Stimulated activated CD8-positive, alpha-beta memory T cell treated with anti-CD3 and anti-CD28 coated beads, Interleukin-15, amount 100 ng/mL, for 1 hour (primary cell): Measurements from ENCODE around the gene TEX264.
"Not testable (repeated sequence)": the region's sequence is repeated elsewhere in the genome, so short reads cannot be mapped to it uniquely, and the experiment has no call there.

Experiments used
- DNase-seq: peaks from one replicate; pipeline ENCODE4 v3.0.0-alpha.2; 2020; ENCODE audit warnings: low read depth

Gene TEX264

DNA sequence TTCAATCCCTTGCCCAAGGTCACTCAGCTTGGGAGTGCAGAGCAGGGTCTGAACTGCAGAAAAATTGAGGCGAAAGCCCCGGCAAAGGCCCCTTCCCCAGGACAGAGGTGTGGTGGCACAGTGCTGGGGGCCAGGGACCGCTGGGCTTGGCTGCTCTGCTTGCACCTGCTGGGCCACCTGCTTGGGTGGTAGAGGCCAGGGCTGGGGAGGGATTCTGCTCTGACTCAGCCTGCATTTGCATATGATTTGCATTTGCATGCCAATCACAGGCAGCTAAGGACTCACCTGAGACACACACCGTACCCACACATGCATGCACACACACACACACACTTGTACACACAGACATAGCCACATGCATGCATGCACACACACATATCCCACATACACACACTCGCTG lies 45.8 kb downstream of the TEX264 start:
- DNase-seq, result no peak

DNA sequence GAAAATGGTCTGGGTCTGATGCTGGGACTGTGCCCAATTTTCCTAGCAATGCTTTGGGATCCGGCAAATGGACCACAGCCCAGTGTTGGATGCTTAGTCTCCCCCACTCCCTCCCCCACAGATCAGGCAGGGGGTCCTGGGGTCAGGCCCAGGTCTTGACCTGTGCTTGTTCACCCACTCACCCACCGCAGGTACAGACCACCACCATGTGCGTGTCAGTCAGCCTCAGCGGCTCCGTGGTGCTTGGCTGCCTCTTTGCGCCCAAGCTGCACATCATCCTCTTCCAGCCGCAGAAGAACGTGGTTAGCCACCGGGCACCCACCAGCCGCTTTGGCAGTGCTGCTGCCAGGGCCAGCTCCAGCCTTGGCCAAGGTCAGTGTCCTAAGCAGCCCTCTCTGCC lies 46.4 kb downstream of the TEX264 start:
- no peak for DNase-seq

DNA sequence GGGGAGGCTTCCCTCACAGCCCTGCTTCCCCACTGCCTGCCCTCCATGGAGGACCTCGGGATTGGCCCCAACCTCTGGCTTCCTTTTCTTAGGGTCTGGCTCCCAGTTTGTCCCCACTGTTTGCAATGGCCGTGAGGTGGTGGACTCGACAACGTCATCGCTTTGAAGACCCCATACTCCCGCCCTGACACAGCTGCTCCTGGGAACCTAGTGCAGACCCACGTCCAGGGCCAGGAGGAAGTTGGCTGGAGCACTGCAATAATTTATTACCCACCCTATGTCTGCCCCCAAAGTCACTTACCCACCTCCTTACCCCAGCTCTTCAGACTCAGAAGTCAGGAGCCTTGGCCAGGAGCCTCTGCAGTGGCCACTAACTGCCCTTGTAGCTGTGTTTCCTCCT lies 46.9 kb downstream of the TEX264 start:
- DNase-seq, result no peak

DNA sequence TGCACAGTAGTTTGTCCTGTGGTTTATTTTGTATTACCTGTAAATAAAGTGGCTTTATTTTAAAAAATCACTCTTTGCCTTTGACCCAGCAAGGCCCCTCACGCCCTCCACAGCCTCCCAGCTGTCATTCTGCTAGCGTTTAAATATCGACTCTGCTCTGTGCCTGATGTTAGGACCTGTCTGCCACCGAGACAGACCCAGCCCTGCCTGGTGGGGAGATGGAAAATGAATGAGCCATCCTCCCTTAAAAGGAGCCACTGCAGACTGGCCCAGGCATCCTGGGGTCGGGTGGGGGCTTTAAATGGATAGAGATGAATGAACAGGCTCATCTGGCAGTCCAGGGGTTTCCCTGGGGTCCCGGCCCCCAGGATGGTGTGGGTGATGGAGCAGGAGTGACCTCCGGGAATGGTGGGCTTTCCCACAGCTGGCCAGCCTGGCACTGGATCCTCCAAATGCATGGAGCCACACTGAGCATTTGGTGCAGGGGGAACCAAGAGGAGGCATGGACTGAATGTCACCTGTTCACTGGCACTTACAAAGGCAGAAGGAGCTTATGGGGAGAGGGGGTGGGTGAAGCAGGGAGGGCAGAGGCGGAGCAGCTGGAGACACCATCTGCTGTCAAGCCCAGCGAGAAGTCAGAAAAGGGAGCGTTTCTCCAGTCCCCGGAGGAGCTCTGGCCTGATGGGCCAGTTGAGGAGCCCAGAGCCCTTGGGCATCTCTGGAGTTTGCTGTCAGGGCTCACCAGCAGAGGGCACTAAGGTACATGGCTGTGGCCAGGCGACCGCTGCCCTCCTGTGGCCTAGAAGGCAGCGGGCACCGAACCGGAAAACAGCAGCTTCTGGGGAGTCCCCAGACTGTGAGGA lies 47.7 kb downstream of the TEX264 start:
- no peak for DNase-seq

DNA sequence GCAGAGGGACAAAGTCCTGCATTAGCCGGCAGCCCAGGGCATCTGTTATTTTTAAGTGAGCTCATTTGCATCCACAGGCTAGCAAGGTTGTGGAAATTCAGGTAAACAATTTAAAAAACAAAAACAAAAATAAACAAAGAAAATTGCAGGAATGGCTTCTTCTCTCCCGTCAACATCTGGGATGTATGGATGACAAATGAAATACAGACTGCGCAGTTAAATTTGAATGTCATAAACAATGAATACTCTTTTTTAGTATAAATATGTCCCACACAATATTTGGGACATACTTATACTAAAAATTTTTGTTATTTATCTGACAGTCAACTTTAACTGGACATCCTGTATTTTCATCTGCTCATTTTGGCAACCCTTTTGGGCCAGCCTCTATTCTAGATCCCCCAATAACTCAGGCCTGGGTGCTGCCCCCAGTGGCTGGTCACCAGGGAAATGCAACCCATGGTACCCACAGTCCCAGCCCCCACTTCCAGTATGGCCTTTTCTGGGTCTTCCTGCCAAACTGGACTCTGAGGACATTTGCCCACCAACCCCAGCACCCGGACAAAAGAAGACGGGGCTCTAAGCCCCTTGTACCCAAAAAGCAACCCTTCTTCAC lies 48.5 kb downstream of the TEX264 start:
- no peak for DNase-seq

DNA sequence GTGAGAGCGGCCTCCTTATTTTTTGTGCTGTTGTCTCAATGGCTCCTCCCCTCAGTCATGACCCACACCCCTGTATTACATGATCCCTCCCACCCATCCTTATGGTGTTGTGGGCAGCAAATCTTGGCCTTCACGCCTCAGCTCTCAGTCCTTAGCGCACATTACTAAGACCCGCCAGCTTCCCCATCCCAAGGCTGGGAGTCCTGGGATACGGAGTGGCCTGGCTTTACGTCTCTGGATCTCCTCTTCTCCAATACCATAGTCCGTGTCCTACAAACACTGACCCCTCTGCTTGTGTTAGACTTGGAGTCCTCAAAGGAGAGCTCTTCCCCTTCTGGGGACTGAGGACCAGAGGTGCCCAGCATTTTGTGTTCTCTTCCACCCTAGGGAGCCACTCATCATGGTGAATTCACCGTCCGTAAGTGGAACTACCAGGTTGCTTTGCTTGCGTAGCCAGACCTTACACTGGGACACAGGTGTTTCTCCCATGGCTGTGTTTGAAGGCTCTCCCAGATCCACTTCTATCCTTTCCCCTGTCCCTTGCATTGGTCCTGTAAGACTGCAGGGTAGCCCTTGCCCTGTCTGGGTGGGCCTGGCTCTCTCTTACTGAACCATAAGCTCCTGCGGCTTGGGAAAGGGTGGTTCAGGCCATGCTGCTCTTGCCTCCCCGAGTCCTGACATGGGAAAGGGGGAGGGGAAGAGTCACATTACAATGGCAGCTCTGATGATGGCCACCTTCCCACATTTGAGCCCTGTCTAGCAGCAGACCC lies 49.4 kb downstream of the TEX264 start:
- DNase-seq, result no peak

DNA sequence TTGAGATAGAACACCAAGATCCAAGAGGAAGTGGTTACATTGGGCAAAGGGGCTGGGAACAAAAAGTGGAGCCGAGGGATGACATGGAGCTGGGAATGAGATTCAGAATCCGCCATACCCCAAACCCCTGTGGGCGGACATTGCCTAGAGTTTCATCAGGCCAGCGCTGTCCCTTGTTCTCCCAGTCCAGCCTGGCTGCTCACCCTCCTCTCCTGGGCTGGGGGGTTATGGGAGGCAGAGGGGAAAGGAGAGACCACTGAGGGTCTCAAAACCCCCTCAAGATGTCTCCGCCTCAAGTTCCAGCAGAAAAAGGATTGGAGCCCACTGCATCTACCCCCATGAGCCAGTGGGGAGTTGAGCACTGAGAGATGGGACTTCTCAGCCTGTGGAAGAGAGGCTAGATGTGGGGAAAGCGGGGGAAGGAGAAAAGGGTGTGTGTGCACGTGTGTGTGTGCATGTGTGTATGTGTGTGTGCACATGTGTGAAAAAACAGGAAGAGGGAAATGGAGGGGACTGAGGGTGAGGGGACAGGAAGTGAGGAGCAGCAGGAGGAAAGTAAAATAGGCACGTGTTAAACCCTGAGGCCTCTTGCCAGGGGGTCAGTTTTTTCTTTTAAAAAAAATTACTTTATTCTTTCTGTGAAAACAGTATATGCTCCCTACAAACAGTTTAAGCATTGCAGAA lies 50.2 kb downstream of the TEX264 start:
- no peak for DNase-seq

DNA sequence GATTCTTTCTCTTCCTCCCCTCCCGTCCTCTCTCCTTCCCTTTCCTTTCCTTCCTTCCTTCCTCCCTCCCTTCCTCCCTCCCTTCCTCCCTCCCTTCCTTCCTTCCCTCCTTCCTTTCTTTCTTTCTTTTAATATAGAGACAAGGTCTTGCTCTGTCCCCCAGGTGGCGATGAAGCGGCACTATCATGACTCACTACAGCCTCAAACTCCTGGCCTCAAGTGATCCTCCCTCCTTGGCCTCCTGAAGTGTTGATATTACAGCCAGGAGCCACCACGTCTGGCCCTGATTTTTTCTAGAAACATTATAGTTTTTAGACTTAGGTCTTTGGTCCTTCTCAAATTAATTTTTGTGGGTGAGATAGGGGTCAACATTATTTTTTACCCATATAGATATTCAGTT lies 51.3 kb downstream of the TEX264 start:
- no peak for DNase-seq

DNA sequence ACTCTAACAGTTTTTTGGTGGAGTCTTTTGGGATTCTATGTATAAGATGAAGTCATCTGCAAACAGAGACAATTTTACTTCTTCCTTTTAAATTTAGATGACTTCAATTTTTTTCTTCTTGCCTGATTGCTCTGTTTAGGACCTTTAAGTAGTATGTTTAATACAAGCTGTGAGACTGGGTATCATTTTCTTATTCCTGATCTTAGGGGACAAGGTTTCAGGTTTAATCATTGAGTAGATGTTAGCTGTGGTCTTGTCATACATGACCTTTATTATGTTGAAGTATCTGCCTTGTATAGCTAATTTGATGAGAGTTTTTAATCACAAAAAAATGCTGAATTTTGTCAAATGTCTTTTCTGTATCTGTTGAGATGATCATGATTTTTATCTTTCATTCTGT lies 56.4 kb downstream of the TEX264 start:
- no peak for DNase-seq

DNA sequence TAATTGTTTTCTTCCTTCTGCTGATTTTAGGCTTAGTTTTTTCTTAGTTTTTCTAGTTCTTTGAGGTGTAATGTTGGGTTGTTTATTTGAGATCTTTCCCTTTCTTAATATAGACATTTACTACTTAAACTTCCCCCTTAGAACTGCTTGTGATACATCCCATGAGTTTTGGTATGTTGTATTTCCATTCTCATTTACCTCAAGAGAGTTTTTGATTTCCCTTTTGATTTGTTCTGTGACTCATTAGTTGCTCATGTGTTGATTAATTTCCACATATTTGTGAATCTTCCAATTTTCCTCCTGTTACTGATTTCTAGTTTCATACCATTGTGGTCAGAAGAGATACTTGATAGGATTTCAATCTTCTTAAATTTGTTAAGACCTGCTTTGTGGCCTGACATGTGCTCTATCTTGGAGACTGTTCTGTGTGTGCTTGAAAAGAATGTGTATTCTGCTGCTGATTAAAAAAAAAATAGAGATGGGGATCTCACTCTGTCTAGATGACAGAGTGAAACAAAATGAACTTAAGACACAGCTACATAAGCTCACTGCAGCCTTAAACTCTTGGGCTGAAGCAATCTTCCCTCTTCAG lies 58.1 kb downstream of the TEX264 start:
- no peak for DNase-seq

DNA sequence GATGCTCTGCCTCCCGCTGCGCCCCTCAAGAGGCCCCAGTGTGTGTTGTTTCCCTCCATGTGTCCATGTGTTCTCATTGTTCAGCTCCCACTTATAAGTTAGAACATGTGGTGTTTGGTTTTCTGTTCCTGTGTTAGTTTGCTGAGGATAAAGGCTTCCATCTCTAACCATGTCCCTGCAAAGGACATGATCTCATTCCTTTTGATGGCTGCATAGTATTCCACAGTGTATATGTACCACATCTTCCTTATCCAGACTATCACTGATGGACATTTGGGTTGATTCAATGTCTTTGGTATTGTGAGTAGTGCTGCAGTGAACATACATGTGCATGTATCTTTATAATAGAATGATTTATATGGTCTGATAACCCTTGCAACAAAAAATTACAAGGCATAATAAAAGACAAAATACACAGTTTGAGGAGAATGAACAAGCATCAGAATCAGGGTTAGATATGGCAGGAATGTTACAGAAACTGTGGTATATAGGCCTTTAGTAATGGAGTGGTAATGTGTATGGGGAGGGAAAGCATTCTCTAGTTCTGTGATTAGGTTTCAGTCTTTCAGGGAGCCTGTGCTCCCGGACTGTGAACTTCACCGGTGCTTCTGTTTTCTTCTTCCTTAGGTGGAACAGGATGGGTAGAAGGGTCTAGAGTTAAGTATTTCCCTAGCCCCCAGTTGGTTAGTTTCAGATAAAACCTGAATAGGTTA lies 63.0 kb downstream of the TEX264 start:
- no peak for DNase-seq

DNA sequence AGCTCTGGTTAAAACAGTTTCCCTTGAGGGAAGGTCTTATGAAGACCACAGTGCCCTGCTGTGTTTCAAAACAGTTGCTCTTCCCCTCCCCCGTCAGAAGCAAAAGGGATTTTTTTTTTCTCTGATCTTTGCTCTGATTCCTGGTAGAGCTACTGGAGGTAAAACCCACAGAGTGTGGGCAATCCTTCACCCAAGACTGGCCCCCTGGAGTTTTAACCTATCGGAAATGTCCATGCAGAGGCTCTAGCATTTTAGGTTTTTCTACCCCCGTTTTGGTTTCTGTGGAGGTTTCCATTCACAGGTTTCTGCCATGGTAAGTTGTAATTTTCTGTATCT lies 63.5 kb downstream of the TEX264 start:
- no peak for DNase-seq

DNA sequence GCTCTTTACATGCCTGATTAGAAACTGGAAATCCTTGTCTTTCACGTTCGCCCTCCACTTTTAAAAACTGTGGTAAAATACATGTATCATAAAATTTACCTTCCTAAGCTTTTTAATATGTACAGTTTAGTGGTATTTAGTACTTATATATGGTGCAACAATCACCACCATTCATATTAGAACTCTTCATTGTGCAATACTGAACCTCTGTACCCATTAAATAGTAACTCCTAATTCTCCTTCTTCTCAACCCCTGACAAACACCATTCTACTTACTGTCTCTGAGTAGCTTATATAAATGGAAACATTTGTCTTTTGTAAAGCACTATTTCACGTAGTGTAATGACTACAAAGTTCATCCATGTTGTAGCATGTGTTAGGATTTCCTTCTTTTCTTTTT lies 64.0 kb downstream of the TEX264 start:
- DNase-seq, result no peak

DNA sequence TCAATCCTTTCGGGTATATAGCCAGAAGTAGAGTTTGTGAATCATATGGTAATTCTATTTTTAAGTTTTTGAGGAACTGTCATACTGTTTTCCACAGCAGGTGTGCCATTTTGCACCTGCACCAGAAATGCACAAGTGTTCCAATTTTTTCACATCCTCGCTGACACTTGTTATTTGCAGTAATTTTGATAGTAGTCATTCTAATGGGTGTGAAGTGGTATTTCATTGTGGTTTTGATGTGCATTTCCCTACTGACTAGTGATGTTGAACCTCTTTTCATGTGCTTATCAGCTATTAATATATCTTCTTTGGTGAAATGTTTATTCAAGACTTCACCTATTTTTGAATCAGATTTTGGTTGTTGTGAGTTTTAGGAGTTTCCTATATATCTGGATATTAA lies 64.9 kb downstream of the TEX264 start:
- DNase-seq, result no peak

DNA sequence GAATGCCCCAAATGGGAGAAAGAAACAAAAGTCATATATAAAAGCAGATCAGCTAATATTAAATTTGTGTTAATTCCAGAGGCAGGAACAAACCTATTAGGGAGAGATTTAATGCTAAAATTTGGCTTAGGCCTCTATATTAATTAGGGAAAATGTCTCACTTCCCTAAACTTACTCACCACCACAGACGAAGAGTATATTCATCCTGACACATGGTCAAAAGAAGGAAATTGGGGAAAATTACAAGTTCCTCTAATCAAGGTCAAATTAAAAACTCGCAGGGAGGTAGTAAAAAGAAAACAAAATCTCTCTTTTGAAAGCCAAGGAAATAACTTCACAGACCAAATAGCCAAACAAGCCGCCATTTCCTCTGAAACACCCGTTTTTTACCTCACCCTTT lies 68.1 kb downstream of the TEX264 start:
- DNase-seq, result no peak

DNA sequence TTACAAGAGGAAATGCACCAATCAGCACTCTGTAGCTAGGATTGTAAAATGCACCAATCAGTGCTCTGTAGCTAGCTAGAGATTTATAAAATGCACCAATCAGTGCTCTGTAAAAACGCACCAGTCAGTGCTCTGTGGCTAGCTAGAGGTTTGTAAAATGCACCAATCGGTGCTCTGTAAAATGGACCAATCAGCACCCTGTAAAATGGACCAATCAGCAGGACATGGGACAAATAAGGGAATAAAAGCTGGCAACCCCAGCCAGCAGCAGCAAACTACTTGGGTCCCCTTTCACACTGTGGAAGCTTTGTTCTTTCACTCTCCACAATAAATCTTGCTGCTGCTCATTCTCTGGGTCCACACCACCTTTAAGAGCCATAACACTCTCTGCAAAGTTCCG lies 71.3 kb downstream of the TEX264 start:
- not testable (repeated sequence) for DNase-seq

DNA sequence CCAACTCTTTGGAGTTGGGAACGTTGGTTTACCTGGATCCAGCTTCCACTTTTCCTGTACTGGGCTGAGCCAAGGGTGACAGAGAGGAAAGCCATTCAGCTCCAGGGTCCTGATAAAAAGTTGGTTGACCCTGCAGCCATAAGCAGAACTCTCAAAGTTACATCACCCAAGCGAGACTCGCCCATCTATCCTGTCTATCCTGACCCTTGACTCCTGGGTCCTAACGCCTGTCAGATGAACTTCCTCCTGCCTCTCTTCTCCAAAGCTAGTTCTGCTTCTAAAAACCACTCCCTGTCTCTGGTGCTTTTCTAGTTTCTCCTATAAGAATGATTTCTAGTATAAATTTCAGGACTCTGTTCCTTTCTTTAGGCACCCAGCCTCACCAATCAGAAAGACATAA lies 71.9 kb downstream of the TEX264 start:
- DNase-seq, result not testable (repeated sequence)

DNA sequence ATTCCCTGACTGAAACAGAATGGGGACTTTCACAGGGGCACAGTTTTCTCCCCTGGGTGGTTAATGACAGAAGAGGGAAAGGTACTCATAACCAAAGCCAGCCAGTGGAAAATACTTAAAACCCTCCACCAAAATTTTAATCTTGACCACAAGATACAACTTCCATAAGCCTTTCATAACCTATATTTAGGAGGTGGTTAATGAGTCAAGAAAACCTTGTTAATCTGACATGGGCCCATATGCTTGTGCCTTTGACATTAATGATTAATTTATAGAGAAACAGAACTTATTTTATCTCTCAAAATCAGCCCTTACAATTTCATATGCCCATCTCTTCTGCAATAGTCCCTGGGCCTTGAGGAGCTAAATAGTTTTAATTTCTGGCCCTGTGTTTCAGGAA lies 76.8 kb downstream of the TEX264 start:
- DNase-seq, result no peak

DNA sequence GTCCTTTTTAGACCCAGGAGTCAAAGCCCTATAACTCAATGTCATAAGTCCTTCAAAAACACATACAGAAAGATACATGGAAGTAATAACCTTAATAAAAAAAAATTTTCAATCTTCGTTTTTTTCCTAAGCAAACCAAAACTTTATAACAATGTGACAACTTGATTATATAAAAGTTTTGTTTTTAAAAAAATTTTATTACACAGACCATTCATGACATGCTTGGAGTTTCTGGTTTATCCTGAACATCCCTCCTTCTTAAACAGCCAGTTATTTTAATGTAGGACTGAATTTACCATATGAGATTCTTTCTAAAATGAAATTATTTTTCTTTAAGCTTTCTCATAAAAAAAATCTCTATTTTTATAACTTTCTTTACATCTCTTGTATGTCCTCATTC lies 77.3 kb downstream of the TEX264 start:
- no peak for DNase-seq

DNA sequence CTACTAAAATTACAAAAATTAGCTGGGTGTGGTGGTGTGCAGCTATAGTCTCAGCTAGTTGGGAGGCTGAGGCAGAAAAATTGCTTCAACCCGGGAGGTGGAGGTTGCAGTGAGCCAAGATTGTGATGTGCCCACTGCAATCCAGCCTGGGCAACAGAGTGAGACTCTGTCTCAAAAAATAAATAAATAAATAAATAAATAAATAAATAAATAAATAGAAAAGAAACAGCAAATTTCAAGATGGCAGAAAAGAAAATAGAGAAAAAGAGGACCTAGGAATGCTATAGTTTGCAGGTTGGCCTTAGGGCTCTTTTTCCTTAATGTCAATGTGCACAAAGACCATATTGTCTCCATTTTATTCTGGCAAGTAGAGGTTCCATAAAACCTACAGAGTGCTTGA lies 79.8 kb downstream of the TEX264 start:
- no peak for DNase-seq

DNA sequence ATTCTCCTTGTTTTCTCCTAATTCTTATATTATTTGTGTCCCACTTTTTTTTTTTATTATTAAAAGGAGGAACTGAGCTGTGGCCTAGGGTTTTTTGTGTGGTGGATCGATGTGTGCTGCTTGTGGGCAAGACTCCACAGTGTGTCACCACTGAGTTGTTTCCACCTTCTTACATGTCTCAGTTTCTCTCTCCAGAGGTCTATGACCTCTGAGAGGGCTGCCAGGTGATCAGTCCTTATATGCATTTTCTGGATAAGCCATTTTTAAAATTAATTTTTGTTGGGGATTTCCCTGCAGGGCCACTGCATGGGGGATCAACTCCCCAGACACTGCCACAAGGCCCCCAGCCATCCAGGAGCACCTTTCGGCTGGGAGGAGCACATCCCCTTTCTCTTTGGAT lies 80.2 kb downstream of the TEX264 start:
- no peak for DNase-seq
